GM19023 (cell line): ENCODE measurements around the gene ARL5C.

Experiments used
- ATAC-seq: cut with Tn5 transposase; IDR thresholded peaks from one replicate; pipeline ENCODE4 v1.9.1; 2021; ENCODE audit warnings: mild to moderate bottlenecking, moderate library complexity; ENCODE audit not compliant: unreplicated experiment

The ARL5C gene

GRCh38 chr17:39110435-39111136, 55.4 kb downstream of the ARL5C start:
- ATAC-seq, result no peak

DNA sequence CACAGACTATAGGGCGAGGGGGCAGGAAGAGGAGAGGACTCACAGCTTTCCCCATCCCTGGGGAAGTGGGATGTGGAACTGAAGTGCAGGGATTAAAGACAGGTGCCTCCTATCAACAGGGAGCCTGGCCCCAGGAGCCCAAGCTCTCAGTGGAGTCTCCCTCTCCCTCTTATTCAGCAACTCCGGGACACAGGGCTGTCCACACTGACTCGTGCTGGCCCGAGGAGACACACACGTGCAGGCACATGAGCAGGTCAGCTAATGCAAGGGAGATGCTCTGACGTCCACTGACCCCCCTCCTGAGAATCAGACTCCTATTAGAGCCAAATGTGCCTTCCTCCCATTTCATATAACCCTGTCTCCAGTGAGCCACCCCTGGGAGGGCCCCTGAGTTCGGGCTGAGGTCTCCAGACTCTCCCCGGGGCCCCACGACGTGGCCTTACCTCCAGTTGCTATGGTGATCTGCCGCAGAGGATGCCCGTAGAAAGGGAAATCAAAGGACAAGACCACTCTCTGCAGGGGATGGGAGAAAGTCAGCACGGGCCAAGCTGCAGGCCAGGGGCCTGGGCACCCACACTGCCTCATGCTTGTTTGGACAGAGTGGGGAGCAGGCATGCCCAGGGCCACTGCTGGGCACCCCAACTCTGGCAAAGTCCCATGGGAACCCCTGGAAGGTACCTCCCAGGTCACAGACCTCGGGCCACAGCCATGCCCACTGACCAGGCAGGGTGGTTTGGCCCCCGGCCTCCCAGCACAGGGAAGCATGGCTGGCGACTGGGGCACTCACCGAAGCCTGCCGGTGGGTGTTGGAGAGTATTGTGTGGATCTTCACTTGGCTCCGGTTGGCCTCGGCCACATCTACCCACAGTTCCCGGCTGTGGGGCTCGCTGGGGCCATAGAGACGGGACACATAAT, 57.2 kb downstream of the ARL5C start:
- no peak for ATAC-seq

- ATAC-seq, result no peak
These were observed 58.0 kb downstream of the ARL5C start for GRCh38 chr17:39107973-39108372.

DNA sequence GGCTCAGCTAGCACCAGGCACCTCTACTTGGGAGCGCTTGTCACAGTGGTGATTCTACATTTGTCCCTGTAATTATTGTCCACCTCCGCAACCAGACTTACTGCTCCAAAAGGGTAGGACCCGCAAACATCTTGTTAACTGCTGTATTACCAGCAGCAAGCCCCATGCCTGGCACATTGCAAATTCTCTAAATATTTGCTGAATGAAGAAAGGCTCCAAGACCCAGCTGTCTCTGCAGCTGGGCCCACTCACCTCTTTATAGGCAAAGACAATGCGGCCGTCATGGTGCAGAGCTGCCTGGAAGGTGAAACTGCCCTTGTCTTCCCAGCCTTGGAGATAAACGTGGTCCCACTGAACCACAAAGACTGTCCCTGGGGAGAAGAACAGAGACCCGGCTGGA, 58.8 kb downstream of the ARL5C start:
- ATAC-seq, result no peak
